Stomach (tissue), 9 donors: ENCODE results near the gene ELP1. TPM values are rescaled to one million over a fixed set of nuclear protein-coding genes. Genes with fewer than 3 reads are reported as not detected.

Experiments used
- DNase-seq, 2 donors: peaks; one replicate each; pipeline versions ENCODE4 v3.0.0 to v3.0.0-alpha.2; 2013 to 2019
- H3K27ac ChIP-seq, 5 donors: fragments of 200-600 bp in 4 of 5; sonication (generic) in 4 of 5; one replicate each; pipeline ENCODE4 v1.5.1; 2013 to 2019; ENCODE audit warnings: mild to moderate bottlenecking in 1 of 5, moderate library complexity in 1 of 5
- H3K27me3 ChIP-seq, 3 donors: fragments of 200-600 bp; sonication (generic); one replicate each; pipeline ENCODE4 v1.5.1; 2017 to 2019; ENCODE audit warnings: mixed run types in 1 of 3
- H3K36me3 ChIP-seq, 4 donors: fragments of 200-600 bp; sonication (generic); 1 replicate in 3 of 4; 2 replicates in 1 of 4; pipeline ENCODE4 v1.5.1; 2016 to 2019
- H3K4me1 ChIP-seq, 4 donors: fragments of 200-600 bp; sonication (generic); one replicate each; pipeline ENCODE4 v1.5.1; 2016 to 2019
- H3K4me3 ChIP-seq, 4 donors: fragments of 200-600 bp; sonication (generic) in 3 of 4; one replicate each; pipeline ENCODE4 v1.5.1; 2016 to 2019; ENCODE audit warnings: mild to moderate bottlenecking in 1 of 4
- H3K9me3 ChIP-seq, 4 donors: fragments of 200-600 bp; sonication (generic); one replicate each; pipeline ENCODE4 v1.5.1; 2016 to 2019
- EP300 ChIP-seq: sonication (generic); formaldehyde crosslinking; IDR thresholded peaks from one replicate; pipeline ENCODE4 v1.6.1; 2017; ENCODE audit warnings: antibody characterized with exemption
- POLR2A ChIP-seq, 4 donors: fragments of 450-650 bp; IDR thresholded peaks; one replicate each; pipeline ENCODE4 v1.6.1; 2016; ENCODE audit warnings: antibody characterized with exemption in 4 of 4, control low read depth in 2 of 4, mild to moderate bottlenecking in 1 of 4, moderate library complexity in 1 of 4
- POLR2AphosphoS5 ChIP-seq, 3 donors: sonication (generic); formaldehyde crosslinking; IDR thresholded peaks; one replicate each; pipeline ENCODE4 v1.6.1; 2016; ENCODE audit warnings: antibody characterized with exemption in 3 of 3
- WGBS, 5 donors: extraction: QIAGEN DNeasy Blood & Tissue Kit in 3 of 5; methylation state at CpG; one replicate each; pipeline versions ENCODE4 v1.1.5 to v1.1.7; 2013 to 2018; 5-methylcytosine and 5-hydroxymethylcytosine counted together
- intact Hi-C: fragments of 100-400 bp; cut with DNase I; formaldehyde crosslinking; loops from one replicate; pipeline ENCODE4 v1.15.1; 2023; ENCODE audit warnings: low total_unique reads
- polyA plus RNA-seq, 3 donors: library from polyadenylated mRNA; stranded (reverse); fragments of 200-250 nt; gene quantifications; one replicate each; pipeline ENCODE4 v1.2.3, GENCODE V29; 2013
- small RNA-seq, 4 donors: library from RNA; depleted of rRNA; stranded (forward); fragments of <200 nt; gene quantifications; one replicate each; pipeline ENCODE3, GENCODE V24; 2016
- total RNA-seq, 5 donors: library from RNA; depleted of rRNA; stranded (reverse); fragments of >200 nt; gene quantifications; one replicate each; pipeline versions ENCODE4 v1.1.0 to v1.2.3, GENCODE V29; 2014 to 2016
- TF ChIP-seq, protein P1 (sequence below), 7 experiments: fragments of 450-650 bp in 4 of 7; fragments of 200-600 bp in 3 of 7; sonication (generic) in 3 of 7; IDR thresholded peaks; one replicate each; pipeline ENCODE4 v1.5.1; 2016 to 2019; ENCODE audit warnings: antibody characterized with exemption in 7 of 7, control low read depth in 2 of 7, mild to moderate bottlenecking in 1 of 7
- donor health status: healthy with polysubstance abuse.
- donor health status: Bipolar disorder and iron deficiency.
- donor health status: healthy.

ELP1 gene
- total and polyA plus RNA-seq, 8 donors, result 6.0 to 47.3 (median 19.0) TPM

DNA sequence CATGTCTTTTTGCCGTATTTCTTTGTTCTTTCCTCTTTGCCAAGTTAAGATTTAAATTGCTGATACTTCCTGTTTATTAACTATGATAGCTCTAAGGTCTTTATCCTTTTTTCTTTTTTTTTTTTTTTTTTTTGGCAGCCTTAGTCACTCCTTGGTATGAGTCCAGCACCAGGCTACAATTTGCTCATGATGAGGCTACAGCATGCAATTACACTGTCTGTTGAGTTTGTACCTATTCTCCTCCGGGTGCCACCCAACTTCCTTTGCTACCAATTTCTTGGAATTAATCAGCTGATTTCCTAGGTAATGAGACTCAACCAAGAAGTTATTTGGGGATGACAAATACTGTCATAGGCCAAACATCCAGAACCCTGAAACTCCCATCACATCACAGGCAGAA lies 103.7 kb downstream of the ELP1 start:
- 39 to 68% (median 56%) methylated on average over 2 of the region's 2 CpGs for WGBS, 5 donors

DNA sequence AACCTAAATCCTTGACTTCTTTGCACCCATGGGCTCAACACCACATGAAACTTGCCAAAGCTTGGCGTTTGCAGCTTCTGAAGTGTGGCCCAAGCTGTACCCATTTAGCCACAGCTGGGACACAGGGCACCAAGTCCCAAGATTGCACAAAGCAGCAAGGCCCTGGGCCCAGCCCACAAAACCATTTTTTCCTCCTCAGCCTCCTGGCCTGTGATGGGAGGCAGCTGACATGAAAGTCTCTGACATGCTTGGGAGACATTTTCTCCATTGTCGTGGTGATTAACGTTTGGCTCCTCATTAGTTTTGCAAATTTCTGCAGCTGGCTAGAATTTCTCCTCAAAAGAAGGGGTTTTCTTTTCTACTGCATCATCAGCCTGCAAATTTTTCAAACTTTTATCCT lies 110.1 kb downstream of the ELP1 start:
- DNase-seq, result no peak
- Histone ChIP-seq H3K27ac (no peak overlapping the region), H3K27me3 (no peaks in the 10 kb centered on the region), H3K9me3 (peaks cover 0 to 15% (median 11%) of the 10 kb centered on the region in 4 donors), H3K4me3 (no peak overlapping the region), H3K4me1 (no peaks in the 10 kb centered on the region), H3K36me3 (no peaks in the 10 kb centered on the region)
- TF ChIP-seq POLR2AphosphoS5 (IDR thresholded peaks at IDR 0.05) (no peak), EP300 (no peak), POLR2A (IDR thresholded peaks at IDR 0.05) (no peak)
- TF ChIP-seq, protein P1, sequence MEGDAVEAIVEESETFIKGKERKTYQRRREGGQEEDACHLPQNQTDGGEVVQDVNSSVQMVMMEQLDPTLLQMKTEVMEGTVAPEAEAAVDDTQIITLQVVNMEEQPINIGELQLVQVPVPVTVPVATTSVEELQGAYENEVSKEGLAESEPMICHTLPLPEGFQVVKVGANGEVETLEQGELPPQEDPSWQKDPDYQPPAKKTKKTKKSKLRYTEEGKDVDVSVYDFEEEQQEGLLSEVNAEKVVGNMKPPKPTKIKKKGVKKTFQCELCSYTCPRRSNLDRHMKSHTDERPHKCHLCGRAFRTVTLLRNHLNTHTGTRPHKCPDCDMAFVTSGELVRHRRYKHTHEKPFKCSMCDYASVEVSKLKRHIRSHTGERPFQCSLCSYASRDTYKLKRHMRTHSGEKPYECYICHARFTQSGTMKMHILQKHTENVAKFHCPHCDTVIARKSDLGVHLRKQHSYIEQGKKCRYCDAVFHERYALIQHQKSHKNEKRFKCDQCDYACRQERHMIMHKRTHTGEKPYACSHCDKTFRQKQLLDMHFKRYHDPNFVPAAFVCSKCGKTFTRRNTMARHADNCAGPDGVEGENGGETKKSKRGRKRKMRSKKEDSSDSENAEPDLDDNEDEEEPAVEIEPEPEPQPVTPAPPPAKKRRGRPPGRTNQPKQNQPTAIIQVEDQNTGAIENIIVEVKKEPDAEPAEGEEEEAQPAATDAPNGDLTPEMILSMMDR (IDR thresholded peaks at IDR 0.05), result no peak
- intact Hi-C loops, result no loop called here
- WGBS, 5 donors, result 75 to 90% (median 87%) methylated on average over 3 of the region's 3 CpGs

More for the DNA sequence above, 103.7 kb downstream of the ELP1 start:
- H3K36me3 ChIP-seq, result no peaks in the 10 kb centered on the region
- DNase-seq, result no peak
- H3K27ac ChIP-seq, result no peak overlapping the region
- TF ChIP-seq EP300 (no peak), POLR2AphosphoS5 (IDR thresholded peaks at IDR 0.05) (no peak), POLR2A (IDR thresholded peaks at IDR 0.05) (no peak)
- TF ChIP-seq, protein P1 (IDR thresholded peaks at IDR 0.05), result no peak
- H3K9me3 ChIP-seq, result no peaks in the 10 kb centered on the region
- H3K4me1 ChIP-seq, result no peaks in the 10 kb centered on the region
- H3K4me3 ChIP-seq, result no peak overlapping the region
- no peaks in the 10 kb centered on the region for H3K27me3 ChIP-seq
- intact Hi-C loops, result no loop called here

Small RNA genes lying within 50 kb of the gene (small RNA-seq; reads per million reads assigned to genes)
- 0 reads per million in 4 donors for gene AL359692.1

Other genes starting within 250 kb of the ELP1 start
- gene ACTL7B, start 78.1 kb downstream of the ELP1 start, total RNA-seq, result not detected
- not detected for gene ACTL7B, start 78.1 kb downstream of the ELP1 start, polyA plus RNA-seq
- not detected for gene ACTL7A, start 71.9 kb downstream of the ELP1 start, total RNA-seq
- gene ACTL7A, start 71.9 kb downstream of the ELP1 start, polyA plus RNA-seq, result not detected
- 1 to 10 TPM in 3 of 5 donors, under 1 TPM in 1, not detected in 1; 0.29 to 7.2 (median 5.6) TPM for gene ABITRAM, start 276 bp upstream of the ELP1 start, total RNA-seq
- gene ABITRAM, start 276 bp upstream of the ELP1 start, polyA plus RNA-seq, result 10 to 100 TPM; 15.1 to 19.4 (median 16.6) TPM
- 10 to 100 TPM; 15.6 to 87.0 (median 56.2) TPM for gene CTNNAL1, start 79.4 kb upstream of the ELP1 start, total RNA-seq
- 10 to 100 TPM; 33.3 to 71.0 (median 51.3) TPM for gene CTNNAL1, start 79.4 kb upstream of the ELP1 start, polyA plus RNA-seq
- 100 to 1,000 TPM in 1 of 5 donors, 10 to 100 TPM in 4; 10.1 to 107 (median 74.1) TPM for gene TMEM245, start 185.8 kb upstream of the ELP1 start, total RNA-seq
- gene TMEM245, start 185.8 kb upstream of the ELP1 start, polyA plus RNA-seq, result 1 to 10 TPM; 4.0 to 9.3 (median 4.7) TPM
- 1 to 10 TPM in 3 of 5 donors, under 1 TPM in 1, not detected in 1; 0.43 to 4.6 (median 3.7) TPM for gene FRRS1L, start 233.1 kb upstream of the ELP1 start, total RNA-seq
- gene FRRS1L, start 233.1 kb upstream of the ELP1 start, polyA plus RNA-seq, result under 1 TPM; 0.12 to 0.55 (median 0.15) TPM